ENCODE data around the gene MCM10. TPM values are rescaled to one million over a fixed set of nuclear protein-coding genes. Genes with fewer than 3 reads are reported as not detected.

The MCM10 gene
- total and polyA plus RNA-seq, 2 of the 4 experiments (the other 2 are of a cell fraction): 5.4 to 11.8 TPM

DNA sequence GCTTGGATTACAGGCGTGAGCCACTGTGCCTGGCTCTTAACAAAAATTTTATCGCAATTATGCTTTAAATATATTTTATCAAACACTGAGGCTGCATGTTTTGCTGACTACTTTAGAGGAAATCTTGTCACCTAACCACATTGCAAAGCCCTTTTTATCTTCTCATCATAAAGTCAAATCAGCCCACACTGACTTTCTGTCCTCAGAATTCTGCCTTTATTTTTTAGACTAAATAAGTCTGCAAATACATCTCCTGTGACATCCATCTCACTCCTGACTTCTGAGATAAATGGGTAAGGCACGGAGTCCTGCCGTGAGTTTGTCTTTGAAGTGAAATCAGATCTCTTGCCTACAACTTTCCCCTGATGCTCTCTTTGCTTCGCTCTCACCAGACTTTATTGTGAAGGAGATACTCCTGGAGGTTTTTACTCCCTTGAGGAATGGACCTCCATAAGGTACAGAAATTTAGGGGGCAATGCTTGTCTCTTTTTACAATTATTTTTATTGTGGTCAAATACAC is 96.3 kb downstream of the MCM10 start:
- 90% methylated on average over 2 of the region's 5 CpGs; no CpG with 5 or more reads in 1 of the 2 experiments for WGBS, 2 experiments (ENCODE audit: extremely low coverage in 2 of 2, insufficient read length in 1 of 2)
- dilution Hi-C loops (cut with HindIII; ENCODE audit: low sequenced_read_pairs, unreplicated experiment): no loop called here

More for the DNA sequence above, 96.3 kb downstream of the MCM10 start:
- Histone ChIP-seq H3K27ac (ENCODE audit: insufficient read depth, low read length) (no peak overlapping the region), H3K23ac (ENCODE audit: low read depth, low read length) (no peak overlapping the region), H3K9me1 (ENCODE audit: insufficient read depth, low read length) (no peaks in the 10 kb centered on the region), H2AK5ac (ENCODE audit: low read depth, low read length) (no peak overlapping the region), H3K4me2 (ENCODE audit: low read depth, low read length) (no peak overlapping the region), H3K4ac (ENCODE audit: low read depth, low read length) (no peak overlapping the region), H2BK120ac (ENCODE audit: low read depth, low read length) (no peak overlapping the region), H3K27me3 (ENCODE audit: control insufficient read depth, insufficient read depth, low read length) (peaks cover 5% of the 10 kb centered on the region), H2BK5ac (ENCODE audit: low read depth, low read length, poor library complexity, severe bottlenecking) (no peak overlapping the region), H3K4me3 (ENCODE audit: insufficient read depth, low read depth, low read length) (no peak overlapping the region), H4K8ac (ENCODE audit: low read depth in 2 of 2, low read length in 2 of 2) (no peak overlapping the region), H2BK15ac (ENCODE audit: low read depth, low read length) (no peak overlapping the region), H3K14ac (replicated peaks; ENCODE audit: low read depth, low read length) (no peak overlapping the region), H3K56ac (ENCODE audit: extremely low read depth, insufficient read depth, low read length) (no peak overlapping the region), H4K91ac (ENCODE audit: insufficient read depth, low read depth, low read length) (no peak overlapping the region), H3K4me1 (ENCODE audit: control insufficient read depth, insufficient read depth, low read length) (no peaks in the 10 kb centered on the region), H2AFZ (replicated peaks; ENCODE audit: low read length, poor library complexity) (no peak overlapping the region), H3K36me3 (ENCODE audit: control insufficient read depth, insufficient read depth, low read length) (no peaks in the 10 kb centered on the region), H3K9me3 (ENCODE audit: control insufficient read depth, insufficient read depth, low read length) (no peaks in the 10 kb centered on the region), H2AK9ac (replicated peaks; ENCODE audit: low read depth, low read length, poor library complexity) (no peak overlapping the region), H3K18ac (ENCODE audit: low read depth, low read length) (no peak overlapping the region), H4K20me1 (ENCODE audit: insufficient read depth, low read length) (no peaks in the 10 kb centered on the region), H3K9ac (ENCODE audit: low read depth, low read length) (no peak overlapping the region), H3K79me1 (ENCODE audit: low read depth in 1 of 2, low read length in 2 of 2) (no peaks in the 10 kb centered on the region), H4K5ac (ENCODE audit: low read depth, low read length) (no peak overlapping the region), H2BK20ac (ENCODE audit: low read depth, low read length) (no peak overlapping the region)
- BruUV-seq (replicated peaks): no TSS peak
- ChIA-PET CTCF (interaction anchor here (0.7 kb wide), 1 partner anchor 1046 kb away, joined by 4 read pairs; no protein-coding TSS in a partner anchor), POLR2A (ENCODE audit: unreplicated experiment) (no interaction called here)
- ATAC-seq (ENCODE audit: low read depth): no peak
- no peak for TF ChIP-seq CHD1 (IDR thresholded peaks at IDR 0.05; ENCODE audit: low read depth, low read length)
- TF ChIP-seq FOS (IDR thresholded peaks at IDR 0.05; ENCODE audit: low read depth, low read length): no peak
- TF ChIP-seq MAZ (IDR thresholded peaks at IDR 0.05; ENCODE audit: borderline replicate concordance, low read depth, low read length): no peak
- TF ChIP-seq RFX5 (IDR thresholded peaks at IDR 0.05; ENCODE audit: low read depth, low read length): no peak
- no peak for TF ChIP-seq RAD21 (IDR thresholded peaks at IDR 0.05; ENCODE audit: low read length)
- TF ChIP-seq BHLHE40 (IDR thresholded peaks at IDR 0.05; ENCODE audit: low read depth, low read length): no peak
- TF ChIP-seq NFE2L2 (IDR thresholded peaks at IDR 0.05; ENCODE audit: low read depth, low read length): no peak
- no peak for TF ChIP-seq MXI1 (IDR thresholded peaks at IDR 0.05; ENCODE audit: borderline replicate concordance, low read depth, low read length)
- TF ChIP-seq, protein P1, sequence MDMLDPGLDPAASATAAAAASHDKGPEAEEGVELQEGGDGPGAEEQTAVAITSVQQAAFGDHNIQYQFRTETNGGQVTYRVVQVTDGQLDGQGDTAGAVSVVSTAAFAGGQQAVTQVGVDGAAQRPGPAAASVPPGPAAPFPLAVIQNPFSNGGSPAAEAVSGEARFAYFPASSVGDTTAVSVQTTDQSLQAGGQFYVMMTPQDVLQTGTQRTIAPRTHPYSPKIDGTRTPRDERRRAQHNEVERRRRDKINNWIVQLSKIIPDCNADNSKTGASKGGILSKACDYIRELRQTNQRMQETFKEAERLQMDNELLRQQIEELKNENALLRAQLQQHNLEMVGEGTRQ (IDR thresholded peaks at IDR 0.05; ENCODE audit: low read depth, low read length): no peak
- TF ChIP-seq SMC3 (IDR thresholded peaks at IDR 0.05; ENCODE audit: low read depth, low read length): no peak
- TF ChIP-seq, protein P2, sequence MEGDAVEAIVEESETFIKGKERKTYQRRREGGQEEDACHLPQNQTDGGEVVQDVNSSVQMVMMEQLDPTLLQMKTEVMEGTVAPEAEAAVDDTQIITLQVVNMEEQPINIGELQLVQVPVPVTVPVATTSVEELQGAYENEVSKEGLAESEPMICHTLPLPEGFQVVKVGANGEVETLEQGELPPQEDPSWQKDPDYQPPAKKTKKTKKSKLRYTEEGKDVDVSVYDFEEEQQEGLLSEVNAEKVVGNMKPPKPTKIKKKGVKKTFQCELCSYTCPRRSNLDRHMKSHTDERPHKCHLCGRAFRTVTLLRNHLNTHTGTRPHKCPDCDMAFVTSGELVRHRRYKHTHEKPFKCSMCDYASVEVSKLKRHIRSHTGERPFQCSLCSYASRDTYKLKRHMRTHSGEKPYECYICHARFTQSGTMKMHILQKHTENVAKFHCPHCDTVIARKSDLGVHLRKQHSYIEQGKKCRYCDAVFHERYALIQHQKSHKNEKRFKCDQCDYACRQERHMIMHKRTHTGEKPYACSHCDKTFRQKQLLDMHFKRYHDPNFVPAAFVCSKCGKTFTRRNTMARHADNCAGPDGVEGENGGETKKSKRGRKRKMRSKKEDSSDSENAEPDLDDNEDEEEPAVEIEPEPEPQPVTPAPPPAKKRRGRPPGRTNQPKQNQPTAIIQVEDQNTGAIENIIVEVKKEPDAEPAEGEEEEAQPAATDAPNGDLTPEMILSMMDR (conservative IDR thresholded peaks at IDR 0.05; ENCODE audit: low read depth, low read length): no peak
- no peak for TF ChIP-seq RCOR1 (IDR thresholded peaks at IDR 0.05; ENCODE audit: insufficient replicate concordance, low read length)
- TF ChIP-seq CEBPB (IDR thresholded peaks at IDR 0.05; ENCODE audit: low read depth, low read length): no peak
- no peak for TF ChIP-seq MAFK (IDR thresholded peaks at IDR 0.05; ENCODE audit: low read depth, low read length)
- TF ChIP-seq, protein P3, sequence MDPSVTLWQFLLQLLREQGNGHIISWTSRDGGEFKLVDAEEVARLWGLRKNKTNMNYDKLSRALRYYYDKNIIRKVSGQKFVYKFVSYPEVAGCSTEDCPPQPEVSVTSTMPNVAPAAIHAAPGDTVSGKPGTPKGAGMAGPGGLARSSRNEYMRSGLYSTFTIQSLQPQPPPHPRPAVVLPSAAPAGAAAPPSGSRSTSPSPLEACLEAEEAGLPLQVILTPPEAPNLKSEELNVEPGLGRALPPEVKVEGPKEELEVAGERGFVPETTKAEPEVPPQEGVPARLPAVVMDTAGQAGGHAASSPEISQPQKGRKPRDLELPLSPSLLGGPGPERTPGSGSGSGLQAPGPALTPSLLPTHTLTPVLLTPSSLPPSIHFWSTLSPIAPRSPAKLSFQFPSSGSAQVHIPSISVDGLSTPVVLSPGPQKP (IDR thresholded peaks at IDR 0.05; ENCODE audit: borderline replicate concordance, low read depth, low read length): no peak
- no peak for TF ChIP-seq POLR2A (IDR thresholded peaks at IDR 0.05; ENCODE audit: low read depth, low read length)
- intact Hi-C loops (cut with micrococcal nuclease): no loop called here
- in situ Hi-C loops (cut with MboI; ENCODE audit: low sequenced_read_pairs): no loop called here
- no peak for DNase-seq

Measured in IMR-90 (cell line).